Mononuclear cell (primary cell): ENCODE data around the gene FAM25G. TPM values are rescaled to one million over a fixed set of nuclear protein-coding genes. Genes with fewer than 3 reads are reported as not detected.
"Not testable (repeated sequence)": the region's sequence is repeated elsewhere in the genome, so short reads cannot be mapped to it uniquely, and the experiment has no call there.

Source experiments
- H3K27me3 ChIP-seq: 2 replicates; pipeline ENCODE4 v1.6.0; 2011; ENCODE audit warnings: low read length, control low read depth; ENCODE audit not compliant: insufficient read depth
- H3K4me1 ChIP-seq: 2 replicates; pipeline ENCODE4 v1.5.1; 2011; ENCODE audit warnings: mild to moderate bottlenecking, low read length, control low read depth; ENCODE audit not compliant: insufficient read depth
- H3K4me3 ChIP-seq: 2 replicates; pipeline ENCODE4 v1.5.1; 2011; ENCODE audit warnings: mild to moderate bottlenecking, low read length, moderate library complexity
- H3K9me3 ChIP-seq: 2 replicates; pipeline ENCODE4 v1.5.1; 2011; ENCODE audit warnings: low read depth, mild to moderate bottlenecking, control low read depth, low read length
- total RNA-seq: library from RNA; depleted of rRNA; stranded (reverse); fragments of >200 nt; gene quantifications from one replicate; pipeline ENCODE4 v1.2.3, GENCODE V29; 2012

Gene FAM25G
- total RNA-seq, result not detected

GRCh38 chr10:47491600-47491999 is at the start of gene FAM25G:
FAM25G (minus strand) TSS chr10:47491700; CDS start chr10:47491674, 26 bp downstream.
- H3K27me3 ChIP-seq, H3K4me1 ChIP-seq, H3K4me3 ChIP-seq, H3K9me3 ChIP-seq: not testable (repeated sequence)

GRCh38 chr10:47536430-47536829 is 44.9 kb upstream of the FAM25G start:
- not testable (repeated sequence) for H3K9me3 ChIP-seq, H3K4me3 ChIP-seq

GRCh38 chr10:47523475-47523874 is 32.0 kb upstream of the FAM25G start, which contains the start of gene AGAP9:
AGAP9 (minus strand) TSS chr10:47523638; CDS start chr10:47523526, 112 bp downstream.
- not testable (repeated sequence) for H3K4me1 ChIP-seq, H3K9me3 ChIP-seq, H3K4me3 ChIP-seq, H3K27me3 ChIP-seq

More at GRCh38 chr10:47536430-47536829, 44.9 kb upstream of the FAM25G start:
- not testable (repeated sequence) for H3K27me3 ChIP-seq, H3K4me1 ChIP-seq

- not testable (repeated sequence) for H3K9me3 ChIP-seq, H3K4me1 ChIP-seq, H3K27me3 ChIP-seq, H3K4me3 ChIP-seq
These were observed 10.8 kb upstream of the FAM25G start for GRCh38 chr10:47502313-47502712.

- H3K9me3 ChIP-seq, H3K4me3 ChIP-seq, H3K27me3 ChIP-seq, H3K4me1 ChIP-seq: not testable (repeated sequence)
These were observed 2.7 kb upstream of the FAM25G start for GRCh38 chr10:47494226-47494625.

- not testable (repeated sequence) for H3K4me1 ChIP-seq, H3K27me3 ChIP-seq, H3K4me3 ChIP-seq, H3K9me3 ChIP-seq
These were observed 1.9 kb downstream of the FAM25G start for GRCh38 chr10:47489630-47490029.

- H3K4me1 ChIP-seq, H3K27me3 ChIP-seq, H3K9me3 ChIP-seq, H3K4me3 ChIP-seq: not testable (repeated sequence)
These were observed 5.6 kb downstream of the FAM25G start for GRCh38 chr10:47485943-47486342.

GRCh38 chr10:47484786-47485185 is 6.7 kb downstream of the FAM25G start:
- not testable (repeated sequence) for H3K4me1 ChIP-seq, H3K4me3 ChIP-seq, H3K27me3 ChIP-seq, H3K9me3 ChIP-seq

- H3K4me3 ChIP-seq, H3K4me1 ChIP-seq, H3K9me3 ChIP-seq, H3K27me3 ChIP-seq: not testable (repeated sequence)
These were observed 7.6 kb downstream of the FAM25G start, which contains the start of gene ANXA8 for GRCh38 chr10:47483923-47484322. ANXA8 (minus strand) TSS chr10:47484115; CDS start chr10:47483933, 182 bp downstream.

- H3K4me3 ChIP-seq, H3K27me3 ChIP-seq, H3K4me1 ChIP-seq, H3K9me3 ChIP-seq: not testable (repeated sequence)
These were observed 9.1 kb downstream of the FAM25G start for GRCh38 chr10:47482367-47482766.

GRCh38 chr10:47481768-47482181 is 9.7 kb downstream of the FAM25G start:
- not testable (repeated sequence) for H3K9me3 ChIP-seq, H3K27me3 ChIP-seq, H3K4me1 ChIP-seq, H3K4me3 ChIP-seq

- not testable (repeated sequence) for H3K9me3 ChIP-seq, H3K4me3 ChIP-seq, H3K27me3 ChIP-seq, H3K4me1 ChIP-seq
These were observed 10.2 kb downstream of the FAM25G start for GRCh38 chr10:47481182-47481766.

GRCh38 chr10:47480133-47480532 is 11.4 kb downstream of the FAM25G start:
- not testable (repeated sequence) for H3K9me3 ChIP-seq, H3K27me3 ChIP-seq, H3K4me1 ChIP-seq, H3K4me3 ChIP-seq

GRCh38 chr10:47478114-47478513 is 13.4 kb downstream of the FAM25G start:
- not testable (repeated sequence) for H3K9me3 ChIP-seq, H3K4me3 ChIP-seq

GRCh38 chr10:47477078-47477477 is 14.4 kb downstream of the FAM25G start:
- H3K9me3 ChIP-seq, H3K4me1 ChIP-seq, H3K4me3 ChIP-seq, H3K27me3 ChIP-seq: not testable (repeated sequence)

More at GRCh38 chr10:47478114-47478513, 13.4 kb downstream of the FAM25G start:
- H3K4me1 ChIP-seq, H3K27me3 ChIP-seq: not testable (repeated sequence)

- not testable (repeated sequence) for H3K4me1 ChIP-seq, H3K27me3 ChIP-seq, H3K9me3 ChIP-seq, H3K4me3 ChIP-seq
These were observed 16.4 kb downstream of the FAM25G start for GRCh38 chr10:47475101-47475500.
